Endothelial cell of umbilical vein (primary cell): ENCODE measurements around the gene JAG2. TPM values are rescaled to one million over a fixed set of nuclear protein-coding genes. Genes with fewer than 3 reads are reported as not detected.

Experiments used
- BruUV-seq: library from RNA; stranded (reverse); fragments of 400-500 nt; replicated peaks from 2 replicates; lab custom pipeline; 2021; lab: Mats Ljungman, UMichigan
- CTCF ChIA-PET: fragments of 300-600, 350-600 bp; sonication (Branson Sonifier 250); formaldehyde crosslinking; loops from one replicate; lab custom pipeline; 2021; ENCODE audit warnings: antibody characterized with exemption, inconsistent platforms; lab: Charles Lee
- POLR2A ChIA-PET: fragments of 300-600, 350-600 bp; sonication (Branson Sonifier 250); formaldehyde crosslinking; loops from one replicate; lab custom pipeline; 2021; ENCODE audit warnings: antibody characterized with exemption, inconsistent platforms; lab: Charles Lee
- DNase-seq: peaks from one replicate; pipeline ENCODE4 v3.0.0-alpha.2; 2011; ENCODE audit warnings: low read depth, low spot score
- FAIRE-seq: peaks from 2 replicates; lab custom pipeline; 2011; peaks lifted over from hg19 to GRCh38; lab: Jason Lieb, UNC
- H2AFZ ChIP-seq: 2 replicates; pipeline ENCODE4 v1.6.0; 2012; ENCODE audit warnings: low read depth, low read length, control low read depth, inconsistent platforms
- H3K27ac ChIP-seq: 2 replicates; pipeline ENCODE4 v1.5.1; 2011; ENCODE audit warnings: low read depth, mild to moderate bottlenecking, control low read depth, low read length, moderate library complexity; ENCODE audit not compliant: insufficient read depth
- H3K27me3 ChIP-seq, 2 experiments: 2 replicates each; pipeline versions ENCODE4 v1.6.0 to v1.6.1; 2011; ENCODE audit warnings: low read length in 2 of 2, mixed read lengths in 1 of 2; ENCODE audit not compliant: control insufficient read depth in 2 of 2, insufficient read depth in 2 of 2
- H3K36me3 ChIP-seq, 2 experiments: 2 replicates in 1 of 2; 3 replicates in 1 of 2; pipeline ENCODE4 v1.5.1; 2011; ENCODE audit warnings: low read length in 2 of 2, mild to moderate bottlenecking in 1 of 2, moderate library complexity in 1 of 2; ENCODE audit not compliant: control insufficient read depth in 2 of 2, insufficient read depth in 2 of 2; ENCODE audit errors: extremely low read depth in 1 of 2
- H3K4me1 ChIP-seq: 3 replicates; pipeline ENCODE4 v1.5.1; 2011; ENCODE audit warnings: mild to moderate bottlenecking, low read length; ENCODE audit not compliant: control insufficient read depth, insufficient read depth; ENCODE audit errors: extremely low read depth
- H3K4me2 ChIP-seq: 2 replicates; pipeline ENCODE4 v1.6.1; 2011; ENCODE audit warnings: low read length, control low read depth, mixed read lengths; ENCODE audit not compliant: insufficient read depth
- H3K4me3 ChIP-seq, 3 experiments: fragments of 200-600 bp in 1 of 3; sonication (generic), shearing (Covaris generic) in 1 of 3; replicated peaks in 1 of 3; 2 replicates each; pipeline ENCODE4 v1.5.1; 2011 to 2016; ENCODE audit warnings: control low read depth in 3 of 3, low read length in 3 of 3, mild to moderate bottlenecking in 2 of 3, inconsistent platforms in 1 of 3, low read depth in 1 of 3, moderate library complexity in 1 of 3; ENCODE audit not compliant: insufficient read depth in 1 of 3
- H3K79me2 ChIP-seq: 2 replicates; pipeline ENCODE4 v1.6.0; 2012; ENCODE audit warnings: low read length, inconsistent platforms; ENCODE audit not compliant: control insufficient read depth, insufficient read depth
- H3K9ac ChIP-seq: replicated peaks from 2 replicates; pipeline ENCODE3; 2011; ENCODE audit warnings: low read length, control low read depth; ENCODE audit not compliant: insufficient read depth; ENCODE audit errors: extremely low read depth
- H3K9me1 ChIP-seq: replicated peaks from 3 replicates; pipeline ENCODE4 v1.6.0; 2011; ENCODE audit warnings: mild to moderate bottlenecking, low read length; ENCODE audit not compliant: control insufficient read depth, insufficient read depth; ENCODE audit errors: extremely low read depth
- H3K9me3 ChIP-seq: replicated peaks from 2 replicates; pipeline ENCODE4 v1.5.1; 2012; ENCODE audit warnings: low read length, inconsistent platforms; ENCODE audit not compliant: control insufficient read depth, insufficient read depth
- H4K20me1 ChIP-seq: replicated peaks from 2 replicates; pipeline ENCODE3; 2011; ENCODE audit warnings: mild to moderate bottlenecking, low read length; ENCODE audit not compliant: control insufficient read depth, insufficient read depth; ENCODE audit errors: extremely low read depth
- CTCF ChIP-seq, 2 donors: IDR thresholded peaks; 1 replicate in 1 of 2; 2 replicates in 1 of 2; pipeline ENCODE4 v1.5.1; 2011; ENCODE audit warnings: low read length in 2 of 2, mild to moderate bottlenecking in 2 of 2, moderate library complexity in 2 of 2, control low read depth in 1 of 2, inconsistent platforms in 1 of 2, low read depth in 1 of 2; ENCODE audit not compliant: insufficient read depth in 1 of 2; ENCODE audit errors: extremely low read depth in 1 of 2
- EZH2 ChIP-seq: IDR thresholded peaks from 2 replicates; pipeline ENCODE4 v1.6.1; 2012; ENCODE audit warnings: borderline replicate concordance, low read depth, mild to moderate bottlenecking, moderate library complexity, low read length, inconsistent platforms; ENCODE audit not compliant: severe bottlenecking
- FOS ChIP-seq: IDR thresholded peaks from 2 replicates; pipeline ENCODE4 v1.6.1; 2011; ENCODE audit warnings: mild to moderate bottlenecking, low read length, moderate library complexity, borderline replicate concordance; ENCODE audit not compliant: insufficient read depth
- GATA2 ChIP-seq: IDR thresholded peaks from 2 replicates; pipeline ENCODE4 v1.7.0; 2011; ENCODE audit warnings: low read depth, mild to moderate bottlenecking, moderate library complexity, mixed read lengths, low read length; ENCODE audit not compliant: insufficient read length, insufficient read depth
- JUN ChIP-seq: IDR thresholded peaks from 2 replicates; pipeline ENCODE4 v1.6.1; 2011; ENCODE audit warnings: borderline replicate concordance, low read depth; ENCODE audit not compliant: insufficient read length, insufficient read depth
- MYC ChIP-seq: IDR thresholded peaks from one replicate; pipeline ENCODE4 v1.6.1; 2011; ENCODE audit warnings: mild to moderate bottlenecking, low read depth, low read length
- POLR2A ChIP-seq: IDR thresholded peaks from 2 replicates; pipeline ENCODE4 v1.6.1; 2012; ENCODE audit warnings: low read depth, mild to moderate bottlenecking, control low read depth, low read length
- POLR2AphosphoS5 ChIP-seq: IDR thresholded peaks from 2 replicates; pipeline ENCODE4 v1.6.1; 2012; ENCODE audit warnings: low read depth, mild to moderate bottlenecking, control low read depth, low read length, moderate library complexity; ENCODE audit not compliant: insufficient read depth
- dilution Hi-C: fragments of 300-500 bp; cut with MboI; formaldehyde crosslinking; loops from one replicate; pipeline ENCODE4 v1.15.0; 2019; ENCODE audit warnings: low sequenced_read_pairs; ENCODE audit not compliant: extremely low pct_ligation_motif_present
- intact Hi-C: fragments of 100-400 bp; cut with micrococcal nuclease; formaldehyde crosslinking; loops from one replicate; pipeline ENCODE4 v1.10.0; 2022
- polyA plus RNA-seq, 4 experiments: library from polyadenylated mRNA; depleted of rRNA in 3 of 4; stranded (reverse) in 3 of 4; unstranded in 1 of 4; fragments of >200 nt; gene quantifications; 2 replicates each; pipeline versions ENCODE4 v1.2.1 to v1.2.3, GENCODE V29; 2011 to 2012; ENCODE audit warnings: missing spikeins in 1 of 4
- total RNA-seq: library from RNA; stranded (reverse); gene quantifications from 2 replicates; pipeline ENCODE4 v1.2.3, GENCODE V29; 2021
- TF ChIP-seq, protein P1 (sequence below): IDR thresholded peaks from 2 replicates; pipeline ENCODE4 v1.6.1; 2011; ENCODE audit not compliant: insufficient read depth, insufficient read length

Gene JAG2
- total and polyA plus RNA-seq, 2 donors (not counting 3 experiments of a cell fraction or from before 2014, with no cell fraction given), result 105 to 128 TPM

GRCh38 chr14:105144666-105145380 lies 23.8 kb downstream of the JAG2 start:
- H3K9ac ChIP-seq, result no peak overlapping the region
- no peak for FAIRE-seq
- dilution Hi-C loops, result no loop called here
- intact Hi-C loops, result no loop called here
- TF ChIP-seq MYC (no peak), FOS (no peak), JUN (no peak), POLR2A (no peak)
- no peaks in the 10 kb centered on the region for H3K9me3 ChIP-seq
- ChIA-PET CTCF (interaction anchor here (1.6 kb wide), 1 partner anchor 11 kb away, joined by 3 read pairs; no protein-coding TSS in a partner anchor), POLR2A (no interaction called here)
- H3K4me3 ChIP-seq, result no peak overlapping the region
- H2AFZ ChIP-seq, result no peak overlapping the region
- no peaks in the 10 kb centered on the region for H3K27me3 ChIP-seq
- no peaks in the 10 kb centered on the region for H3K9me1 ChIP-seq
- no peak overlapping the region for H3K27ac ChIP-seq
- H3K4me2 ChIP-seq, result no peak overlapping the region
- peaks cover 13 to 52% of the 10 kb centered on the region in 2 experiments for H3K36me3 ChIP-seq
- H4K20me1 ChIP-seq, result no peaks in the 10 kb centered on the region
- DNase-seq, result no peak
- no peaks in the 10 kb centered on the region for H3K79me2 ChIP-seq
- no TSS peak for BruUV-seq
- H3K4me1 ChIP-seq, result no peaks in the 10 kb centered on the region

DNA sequence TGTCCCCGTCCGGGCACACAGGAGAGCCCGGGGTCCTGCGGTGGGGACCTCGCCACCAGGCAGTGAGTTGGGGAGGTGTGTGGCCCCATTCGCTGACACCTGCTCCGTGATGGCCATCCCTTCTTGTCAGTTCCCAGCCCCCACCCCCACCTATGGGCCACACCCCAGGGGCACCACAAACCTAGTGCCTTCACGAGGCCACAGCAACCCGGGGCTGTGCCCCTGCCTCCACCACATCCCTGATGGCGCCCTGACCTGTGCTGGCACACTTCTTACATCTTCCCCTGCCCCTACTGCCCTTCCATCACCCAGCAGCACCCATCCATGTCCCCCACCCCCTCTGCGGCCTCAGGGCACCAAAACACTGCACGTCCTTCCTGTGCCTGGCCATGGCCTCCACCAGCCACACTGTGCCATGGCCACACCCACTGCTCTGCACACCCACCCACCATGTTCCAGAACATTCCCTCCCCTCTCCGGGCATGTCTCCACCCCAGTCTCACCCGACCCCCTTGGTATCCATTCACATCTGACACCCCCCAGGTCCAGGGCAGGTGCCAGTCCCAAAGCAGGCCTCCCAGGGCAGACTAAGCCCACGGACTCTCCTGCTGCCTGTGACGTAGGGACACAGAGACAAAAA lies 24.4 kb downstream of the JAG2 start:
- no TSS peak for BruUV-seq
- ChIA-PET CTCF (no interaction called here), POLR2A (no interaction called here)
- Histone ChIP-seq H3K36me3 (peaks cover 13 to 48% of the 10 kb centered on the region in 2 experiments), H3K27ac (no peak overlapping the region), H3K4me1 (no peaks in the 10 kb centered on the region), H3K79me2 (no peaks in the 10 kb centered on the region), H4K20me1 (no peaks in the 10 kb centered on the region), H3K4me3 (no peak overlapping the region), H3K4me2 (no peak overlapping the region), H3K27me3 (no peaks in the 10 kb centered on the region), H2AFZ (no peak overlapping the region), H3K9ac (no peak overlapping the region), H3K9me1 (no peaks in the 10 kb centered on the region), H3K9me3 (no peaks in the 10 kb centered on the region)
- TF ChIP-seq JUN (no peak), POLR2A (no peak), FOS (no peak), GATA2 (no peak), CTCF (IDR thresholded peaks at IDR 0.05; ENCODE audit: extremely low read depth in 1 of 2, insufficient read depth in 1 of 2, low read depth in 1 of 2, low read length in 2 of 2) (no peak), EZH2 (no peak), POLR2AphosphoS5 (no peak), MYC (no peak)
- TF ChIP-seq, protein P1, sequence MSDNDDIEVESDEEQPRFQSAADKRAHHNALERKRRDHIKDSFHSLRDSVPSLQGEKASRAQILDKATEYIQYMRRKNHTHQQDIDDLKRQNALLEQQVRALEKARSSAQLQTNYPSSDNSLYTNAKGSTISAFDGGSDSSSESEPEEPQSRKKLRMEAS, result no peak
- no peak for FAIRE-seq
- no peak for DNase-seq
- intact Hi-C loops, result no loop called here
- dilution Hi-C loops, result no loop called here
